Lower lobe of right lung (tissue), 2 donors: Measurements from ENCODE around the gene FBXO3. TPM values are rescaled to one million over a fixed set of nuclear protein-coding genes. Genes with fewer than 3 reads are reported as not detected.

Experiments used
- ATAC-seq, 2 donors: fragments of 200-7000 bp; cut with Tn5 transposase; one replicate each; pipeline ENCODE4 v1.9.1; 2020 to 2022; ENCODE audit warnings: mild to moderate bottlenecking in 2 of 2, moderate library complexity in 2 of 2
- DNase-seq: peaks from one replicate; pipeline ENCODE4 v3.0.0-alpha.2; 2020
- H3K27ac ChIP-seq: fragments of 200-600 bp; one replicate; pipeline ENCODE4 v1.8.0; 2022
- H3K27me3 ChIP-seq: fragments of 200-600 bp; one replicate; pipeline ENCODE4 v1.8.0; 2022; ENCODE audit warnings: low read depth
- H3K36me3 ChIP-seq: fragments of 200-600 bp; one replicate; pipeline ENCODE4 v1.8.0; 2022; ENCODE audit warnings: mild to moderate bottlenecking
- H3K4me1 ChIP-seq: fragments of 200-600 bp; one replicate; pipeline ENCODE4 v1.8.0; 2022
- H3K4me3 ChIP-seq: fragments of 200-600 bp; one replicate; pipeline ENCODE4 v1.8.0; 2022; ENCODE audit warnings: mild to moderate bottlenecking
- H3K9me3 ChIP-seq: fragments of 200-600 bp; one replicate; pipeline ENCODE4 v1.8.0; 2022
- CTCF ChIP-seq: fragments of 200-600 bp; IDR thresholded peaks from one replicate; pipeline ENCODE4 v1.8.0; 2022; ENCODE audit warnings: antibody characterized with exemption, mild to moderate bottlenecking
- intact Hi-C: fragments of 100-400 bp; cut with DNase I; formaldehyde crosslinking; loops from one replicate; pipeline ENCODE4 v1.11.0; 2022
- total RNA-seq: library from RNA; stranded (reverse); fragmentation: NEBNext Ultra II Directional; extraction: Animal tissue kit (Norgen Biotek cat#: 25700); gene quantifications from one replicate; pipeline ENCODE4 v1.2.1, GENCODE V29; 2021
- donor health status: DM: no; HTN: yes; CAD: no; lungs with severe emphysema.

The FBXO3 gene
- total RNA-seq, 1 donor from 2014 or later = 32.6 TPM

- Histone ChIP-seq H3K36me3 (no peaks in the 10 kb centered on the region), H3K27ac (no peak overlapping the region), H3K27me3 (peaks cover 21% of the 10 kb centered on the region), H3K4me1 (no peaks in the 10 kb centered on the region), H3K9me3 (no peaks in the 10 kb centered on the region), H3K4me3 (no peak overlapping the region)
- no peak for ATAC-seq
- DNase-seq = no peak
- intact Hi-C loops = no loop called here
- no peak for TF ChIP-seq CTCF
These were observed 11.3 kb upstream of the FBXO3 start for GRCh38 chr11:33785609-33786008.

GRCh38 chr11:33779849-33780528, 5.7 kb upstream of the FBXO3 start:
- peak; percentile 34 to 85 for ATAC-seq

GRCh38 chr11:33778675-33779074, 4.4 kb upstream of the FBXO3 start:
- Histone ChIP-seq H3K27ac (no peak overlapping the region), H3K9me3 (no peaks in the 10 kb centered on the region), H3K4me1 (peaks cover 11% of the 10 kb centered on the region), H3K4me3 (no peak overlapping the region), H3K36me3 (no peaks in the 10 kb centered on the region), H3K27me3 (peaks cover under 1% of the 10 kb centered on the region)
- intact Hi-C loops = no loop called here
- TF ChIP-seq CTCF = no peak
- ATAC-seq = no peak
- DNase-seq = no peak

More at GRCh38 chr11:33779849-33780528, 5.7 kb upstream of the FBXO3 start:
- Histone ChIP-seq H3K4me3 (no peak overlapping the region), H3K4me1 (peaks cover 10% of the 10 kb centered on the region), H3K36me3 (no peaks in the 10 kb centered on the region), H3K27ac (no peak overlapping the region), H3K27me3 (peaks cover 10% of the 10 kb centered on the region), H3K9me3 (no peaks in the 10 kb centered on the region)
- no peak for TF ChIP-seq CTCF
- no peak for DNase-seq
- intact Hi-C loops = no loop called here

- no peaks in the 10 kb centered on the region for H3K9me3 ChIP-seq
- intact Hi-C loops = no loop called here
- no peak overlapping the region for H3K4me3 ChIP-seq
- no peak for TF ChIP-seq CTCF
- no peaks in the 10 kb centered on the region for H3K27me3 ChIP-seq
- ATAC-seq (no peak), DNase-seq (no peak)
- H3K36me3 ChIP-seq = no peaks in the 10 kb centered on the region
- H3K27ac ChIP-seq = no peak overlapping the region
- H3K4me1 ChIP-seq = peaks cover 18% of the 10 kb centered on the region
These were observed 3.6 kb upstream of the FBXO3 start for GRCh38 chr11:33777906-33778305.

GRCh38 chr11:33775832-33776470, 1.6 kb upstream of the FBXO3 start:
- no peak for ATAC-seq
- Histone ChIP-seq H3K27me3 (no peaks in the 10 kb centered on the region), H3K4me3 (no peak overlapping the region), H3K9me3 (no peaks in the 10 kb centered on the region), H3K27ac (no peak overlapping the region), H3K36me3 (no peaks in the 10 kb centered on the region), H3K4me1 (peaks cover 27% of the 10 kb centered on the region)
- intact Hi-C loops = no loop called here
- no peak for DNase-seq
- TF ChIP-seq CTCF = no peak
